Measurements from ENCODE around the gene SH3YL1.

- TF ChIP-seq CTCF (IDR thresholded peaks at IDR 0.05) = no peak
- no peak for TF ChIP-seq SIN3A (IDR thresholded peaks at IDR 0.05; ENCODE audit: borderline replicate concordance, insufficient read depth, low read depth, low read length)
- TF ChIP-seq REST (IDR thresholded peaks at IDR 0.05; ENCODE audit: insufficient read depth in 1 of 2, low read depth in 2 of 2, low read length in 1 of 2) = no peak
- no peak for TF ChIP-seq TCF7L2 (IDR thresholded peaks at IDR 0.05; ENCODE audit: low read depth, low read length)
- TF ChIP-seq POLR2AphosphoS5 (IDR thresholded peaks at IDR 0.05; ENCODE audit: low read depth, low read length) = no peak
Observed at GRCh38 chr2:259789-260331, 4.0 kb downstream of the SH3YL1 start.

All from Panc1 (cell line).